ENCODE results near the gene ALPL. TPM values are rescaled to one million over a fixed set of nuclear protein-coding genes. Genes with fewer than 3 reads are reported as not detected.

The ALPL gene
- total RNA-seq, 2 donors from 2014 or later, result 16.2 to 50.3 TPM

DNA sequence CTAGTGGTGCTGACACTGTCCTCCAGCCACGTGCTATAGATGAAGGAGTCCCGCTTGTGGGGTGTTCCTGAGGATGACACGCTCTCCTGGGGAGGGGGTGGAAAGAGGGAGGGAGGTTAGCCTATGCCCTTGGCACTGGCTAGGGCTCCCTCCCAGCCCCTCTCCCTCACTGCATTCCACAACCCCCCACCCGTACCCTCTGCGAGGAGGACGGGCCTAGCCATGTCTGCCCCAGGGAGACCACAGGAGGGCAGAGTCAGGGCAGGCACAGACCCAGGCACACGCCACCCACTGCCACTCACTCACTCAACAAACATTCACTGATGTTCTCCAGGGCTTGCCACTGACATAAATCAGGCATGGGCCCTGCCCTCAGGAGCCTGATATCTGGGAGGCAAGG is 89.2 kb downstream of the ALPL start:
- Histone ChIP-seq H3K36me3 (no peaks in the 10 kb centered on the region), H3K4me3 (no peak overlapping the region), H3K4me1 (no peaks in the 10 kb centered on the region), H3K27ac (no peak overlapping the region), H3K9me3 (no peaks in the 10 kb centered on the region), H3K27me3 (no peaks in the 10 kb centered on the region)
- no peak for TF ChIP-seq CTCF (IDR thresholded peaks at IDR 0.05)
- no peak for DNase-seq (ENCODE audit: low spot score)

DNA sequence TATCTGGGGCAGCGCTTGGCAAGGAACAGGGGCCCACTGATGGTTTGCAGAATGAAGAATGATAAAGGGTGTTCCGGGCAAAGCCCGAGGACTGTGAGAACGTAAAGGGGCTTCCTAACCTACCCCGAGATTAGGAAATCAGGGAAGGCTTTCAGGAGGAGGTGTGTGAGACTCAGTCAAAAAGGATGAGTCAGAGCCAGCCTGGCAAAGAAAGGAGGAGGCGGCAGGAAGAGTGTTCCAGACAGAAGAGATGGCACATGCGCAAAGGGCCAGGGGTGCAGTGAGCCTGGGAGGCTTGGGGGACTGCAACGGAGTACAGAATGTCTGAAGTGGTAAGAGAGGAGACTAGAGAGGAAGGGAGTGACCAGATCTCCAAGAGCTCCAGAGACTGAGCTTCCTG is 89.7 kb downstream of the ALPL start:
- Histone ChIP-seq H3K4me1 (no peaks in the 10 kb centered on the region), H3K27me3 (no peaks in the 10 kb centered on the region), H3K36me3 (no peaks in the 10 kb centered on the region), H3K9me3 (no peaks in the 10 kb centered on the region), H3K4me3 (no peak overlapping the region), H3K27ac (no peak overlapping the region)
- no peak for TF ChIP-seq CTCF (IDR thresholded peaks at IDR 0.05)
- DNase-seq (ENCODE audit: low spot score), result no peak

DNA sequence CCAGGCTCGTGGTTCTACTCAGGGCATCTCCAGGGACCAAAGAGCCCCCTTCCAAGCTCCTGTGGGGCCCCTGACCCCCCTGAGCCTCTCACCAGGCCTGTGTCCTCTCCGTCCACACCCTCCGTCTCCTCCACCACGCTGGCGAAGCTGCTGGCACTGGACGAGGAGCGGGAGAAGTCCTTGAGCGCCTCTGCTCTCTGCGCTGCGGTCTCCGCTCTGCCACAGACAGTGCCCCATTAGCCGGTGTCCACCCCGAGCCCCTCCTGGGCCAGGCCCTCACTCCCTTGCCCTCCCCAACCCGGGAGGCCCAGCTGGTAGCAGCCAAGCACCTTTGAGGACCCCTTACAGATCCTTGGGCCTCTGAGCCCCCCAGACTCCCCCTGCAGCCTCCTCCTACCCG is 90.2 kb downstream of the ALPL start:
- Histone ChIP-seq H3K4me3 (no peak overlapping the region), H3K4me1 (no peaks in the 10 kb centered on the region), H3K27ac (no peak overlapping the region), H3K36me3 (no peaks in the 10 kb centered on the region), H3K9me3 (no peaks in the 10 kb centered on the region), H3K27me3 (no peaks in the 10 kb centered on the region)
- TF ChIP-seq CTCF (IDR thresholded peaks at IDR 0.05), result no peak
- no peak for DNase-seq (ENCODE audit: low spot score)

DNA sequence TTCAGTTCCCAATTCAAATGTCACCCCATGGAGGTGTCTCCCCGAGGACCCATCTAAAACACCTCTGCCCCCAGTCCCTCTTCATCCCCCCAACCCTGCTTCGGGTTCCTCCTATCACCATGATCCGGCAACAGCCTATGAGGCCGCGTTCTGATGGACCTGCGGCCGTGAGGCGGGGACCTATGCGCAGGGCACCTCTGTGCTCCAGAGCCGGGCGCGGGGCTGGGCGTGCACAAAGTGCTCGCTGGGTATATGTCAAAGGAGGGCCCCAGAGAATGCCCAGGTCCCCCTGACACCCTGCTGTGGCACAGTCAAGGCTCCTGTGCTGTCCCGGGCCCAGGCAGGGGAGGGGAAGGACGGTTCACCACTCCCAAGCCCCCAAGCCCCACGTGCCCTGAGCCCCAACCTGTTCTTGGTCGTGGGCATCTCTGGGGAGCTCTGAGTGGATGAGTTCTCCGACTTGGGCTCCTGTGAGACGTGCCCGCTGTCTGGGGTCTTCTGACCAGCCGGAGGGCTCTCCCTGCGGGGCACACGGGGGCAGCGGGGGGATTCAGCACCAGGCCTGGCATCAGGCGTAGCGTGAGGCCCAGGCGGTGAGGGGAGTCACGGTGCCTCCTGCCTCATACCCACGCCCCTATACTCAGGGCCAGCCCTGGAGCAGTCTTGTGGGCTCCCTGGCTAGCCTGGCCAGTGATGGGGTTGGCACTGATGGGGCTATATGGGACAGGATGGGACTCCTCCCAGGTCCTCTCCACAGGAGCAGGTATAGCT is 92.2 kb downstream of the ALPL start:
- no peak for DNase-seq (ENCODE audit: low spot score)
- no peaks in the 10 kb centered on the region for H3K27me3 ChIP-seq
- no peak for TF ChIP-seq CTCF (IDR thresholded peaks at IDR 0.05)

GRCh38 chr1:21603177-21604138 is 94.2 kb downstream of the ALPL start:
- Histone ChIP-seq H3K36me3 (no peaks in the 10 kb centered on the region), H3K27ac (no peak overlapping the region), H3K4me3 (no peak overlapping the region), H3K4me1 (no peaks in the 10 kb centered on the region), H3K27me3 (no peaks in the 10 kb centered on the region), H3K9me3 (no peaks in the 10 kb centered on the region)
- no peak for DNase-seq (ENCODE audit: low spot score)
- no peak for TF ChIP-seq CTCF (IDR thresholded peaks at IDR 0.05)

More for the DNA sequence above, 92.2 kb downstream of the ALPL start:
- H3K36me3 ChIP-seq, result no peaks in the 10 kb centered on the region
- no peak overlapping the region for H3K27ac ChIP-seq
- no peak overlapping the region for H3K4me3 ChIP-seq
- no peaks in the 10 kb centered on the region for H3K4me1 ChIP-seq
- H3K9me3 ChIP-seq, result no peaks in the 10 kb centered on the region
